Activated naive CD4-positive, alpha-beta T cell treated with anti-CD3 and anti-CD28 coated beads, Interleukin-2, amount 50 U/mL, for 24 hours (primary cell): ENCODE results near the gene PPEF1.
"Not testable (repeated sequence)": the region's sequence is repeated elsewhere in the genome, so short reads cannot be mapped to it uniquely, and the experiment has no call there.

Experiments used
- H3K27ac Mint-ChIP-seq: one replicate; pipeline ENCODE4 v1.8.0; 2021; ENCODE audit warnings: mild to moderate bottlenecking, mixed read lengths
- H3K27me3 Mint-ChIP-seq: one replicate; pipeline ENCODE4 v1.8.0; 2021; ENCODE audit warnings: mixed read lengths
- H3K36me3 Mint-ChIP-seq: one replicate; pipeline ENCODE4 v1.8.0; 2021; ENCODE audit warnings: mixed read lengths
- H3K4me1 Mint-ChIP-seq: one replicate; pipeline ENCODE4 v1.8.0; 2021; ENCODE audit warnings: mixed read lengths
- H3K4me3 Mint-ChIP-seq: one replicate; pipeline ENCODE4 v1.8.0; 2021; ENCODE audit warnings: mild to moderate bottlenecking, mixed read lengths
- H3K9me3 Mint-ChIP-seq: one replicate; pipeline ENCODE4 v1.8.0; 2021; ENCODE audit warnings: mixed read lengths

PPEF1 gene

DNA sequence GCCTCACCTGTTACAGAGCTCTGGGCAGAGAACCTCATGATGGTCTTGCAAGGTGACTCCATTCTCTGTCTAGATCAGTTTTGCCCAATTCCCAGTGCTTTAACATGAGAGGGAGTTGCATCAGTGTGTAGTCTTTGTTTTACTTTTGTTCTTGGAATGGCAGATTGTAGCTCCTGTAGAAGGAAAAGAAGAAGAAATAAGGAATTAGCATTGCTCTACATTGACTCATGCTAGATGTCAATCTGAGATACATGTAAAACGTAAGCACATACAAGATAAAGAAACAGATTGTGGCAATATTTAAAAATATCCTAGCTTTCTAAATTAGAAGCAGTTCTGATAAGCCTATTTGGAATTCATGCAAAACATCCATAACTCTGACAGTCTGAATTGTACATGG lies 16.0 kb upstream of the PPEF1 start:
- H3K36me3 Mint-ChIP-seq: peaks cover 2% of the 10 kb centered on the region
- H3K27me3 Mint-ChIP-seq: no peaks in the 10 kb centered on the region
- H3K9me3 Mint-ChIP-seq: no peaks in the 10 kb centered on the region
- no peak overlapping the region for H3K27ac Mint-ChIP-seq
- H3K4me1 Mint-ChIP-seq: no peaks in the 10 kb centered on the region
- H3K4me3 Mint-ChIP-seq: no peak overlapping the region

- Mint-ChIP-seq H3K36me3 (peaks cover 2% of the 10 kb centered on the region), H3K27ac (no peak overlapping the region), H3K27me3 (no peaks in the 10 kb centered on the region), H3K9me3 (no peaks in the 10 kb centered on the region), H3K4me1 (no peaks in the 10 kb centered on the region), H3K4me3 (no peak overlapping the region)
Observed at GRCh38 chrX:18692541-18692940, 14.9 kb upstream of the PPEF1 start.

DNA sequence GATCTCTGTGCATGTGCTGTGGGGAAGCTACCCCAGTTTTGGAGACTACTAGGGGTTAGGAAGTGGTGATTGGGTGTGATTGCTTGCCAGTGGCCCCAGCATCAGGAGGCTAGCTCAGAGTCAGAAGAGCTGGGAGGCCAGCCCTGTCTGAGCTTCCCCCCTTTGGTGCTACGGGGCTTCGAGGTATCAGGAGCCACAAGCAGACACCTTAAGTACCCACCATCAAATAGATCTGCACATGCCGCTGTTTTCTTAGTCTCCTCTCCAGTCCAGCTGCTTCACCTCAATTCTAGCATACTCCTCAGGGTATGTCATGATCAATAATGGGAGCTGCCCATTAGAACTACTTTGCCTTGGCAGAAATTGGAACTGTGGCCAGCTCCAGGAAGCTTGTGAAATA lies 10.8 kb upstream of the PPEF1 start:
- Mint-ChIP-seq H3K9me3 (no peaks in the 10 kb centered on the region), H3K27ac (no peak overlapping the region), H3K27me3 (no peaks in the 10 kb centered on the region), H3K36me3 (peaks cover 2% of the 10 kb centered on the region), H3K4me3 (no peak overlapping the region), H3K4me1 (no peaks in the 10 kb centered on the region)

GRCh38 chrX:18698737-18699650 lies 8.5 kb upstream of the PPEF1 start:
- Mint-ChIP-seq H3K4me1 (no peaks in the 10 kb centered on the region), H3K36me3 (peaks cover 2% of the 10 kb centered on the region), H3K9me3 (no peaks in the 10 kb centered on the region)

DNA sequence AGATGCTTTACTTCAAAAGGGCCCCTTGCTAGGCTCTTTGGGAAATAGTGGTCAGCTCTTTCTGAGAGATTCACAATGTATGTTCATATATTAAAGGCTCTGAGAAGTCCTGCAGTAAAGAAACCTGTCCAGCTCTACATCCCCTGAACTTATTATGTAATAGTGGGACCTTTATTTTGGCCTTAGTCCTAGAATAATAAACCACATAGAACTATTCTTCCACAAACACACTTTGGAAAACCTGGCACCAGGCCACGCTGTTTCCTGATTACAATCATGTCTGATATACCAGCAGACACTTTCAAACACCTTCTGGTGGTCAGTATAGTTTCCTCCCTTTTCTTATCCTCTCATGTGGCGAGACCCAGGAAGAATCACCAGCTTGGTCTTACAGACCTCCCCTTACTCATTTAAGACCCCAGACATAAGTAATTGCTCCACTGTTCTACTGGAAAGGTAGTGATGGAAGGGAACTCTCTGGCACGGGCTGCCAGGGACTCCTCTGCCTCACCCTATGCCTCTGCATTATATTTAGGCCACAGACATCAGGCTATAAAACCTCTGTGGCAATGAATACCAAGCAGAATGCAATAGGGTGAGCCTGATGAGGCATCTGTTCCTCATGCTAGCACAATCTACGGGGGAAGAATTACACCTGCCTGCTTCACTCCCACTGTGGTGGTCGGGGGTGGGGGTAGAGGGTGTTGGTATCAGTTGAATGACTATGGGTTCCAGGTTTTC lies 5.7 kb upstream of the PPEF1 start:
- Mint-ChIP-seq H3K27ac (no peak overlapping the region), H3K27me3 (no peaks in the 10 kb centered on the region), H3K4me1 (no peaks in the 10 kb centered on the region), H3K36me3 (no peaks in the 10 kb centered on the region), H3K9me3 (no peaks in the 10 kb centered on the region), H3K4me3 (no peak overlapping the region)

More at GRCh38 chrX:18698737-18699650, 8.5 kb upstream of the PPEF1 start:
- Mint-ChIP-seq H3K27me3 (no peaks in the 10 kb centered on the region), H3K4me3 (no peak overlapping the region), H3K27ac (no peak overlapping the region)

DNA sequence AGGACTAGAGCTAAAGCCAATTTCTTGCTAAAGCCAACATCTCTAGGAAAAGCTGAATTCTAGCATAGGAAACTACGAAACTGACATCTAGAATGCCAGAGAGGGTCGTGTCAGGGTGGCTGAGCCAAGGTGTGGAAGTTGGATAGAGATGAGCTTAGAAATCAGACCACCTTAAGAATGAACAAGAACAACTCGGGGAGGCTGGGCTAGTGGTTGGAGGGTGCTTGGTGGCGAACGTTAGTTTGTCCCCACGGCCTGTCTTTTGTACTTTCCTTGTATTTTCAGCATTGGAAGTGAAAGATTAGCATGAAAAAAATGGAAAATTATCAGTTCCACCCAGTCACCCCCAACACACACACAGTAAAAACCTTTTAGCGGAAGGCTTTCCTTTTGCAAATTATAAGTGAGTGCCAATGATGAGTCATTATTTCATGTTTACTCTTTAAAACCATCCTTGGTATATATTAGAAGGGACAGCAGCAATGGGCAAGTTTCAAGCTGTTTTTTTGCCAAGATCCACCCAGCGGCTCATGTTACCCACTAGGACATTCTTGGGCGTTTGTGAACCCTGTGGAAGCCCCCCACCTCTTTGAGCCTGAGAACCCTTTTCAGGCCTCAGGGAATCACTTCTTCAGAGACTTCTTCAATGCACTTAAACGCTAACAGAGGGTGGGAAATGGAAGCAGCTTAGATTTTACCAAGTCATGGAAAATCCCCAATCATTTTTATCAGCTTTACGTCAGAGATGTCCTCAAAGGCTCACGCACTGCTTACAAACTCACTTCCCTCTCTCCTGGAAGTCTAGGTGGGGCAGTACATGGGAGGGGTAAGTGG lies 4.9 kb upstream of the PPEF1 start:
- H3K27ac Mint-ChIP-seq: no peak overlapping the region
- no peaks in the 10 kb centered on the region for H3K27me3 Mint-ChIP-seq
- H3K36me3 Mint-ChIP-seq: no peaks in the 10 kb centered on the region
- H3K4me1 Mint-ChIP-seq: no peaks in the 10 kb centered on the region
- no peak overlapping the region for H3K4me3 Mint-ChIP-seq
- no peaks in the 10 kb centered on the region for H3K9me3 Mint-ChIP-seq

DNA sequence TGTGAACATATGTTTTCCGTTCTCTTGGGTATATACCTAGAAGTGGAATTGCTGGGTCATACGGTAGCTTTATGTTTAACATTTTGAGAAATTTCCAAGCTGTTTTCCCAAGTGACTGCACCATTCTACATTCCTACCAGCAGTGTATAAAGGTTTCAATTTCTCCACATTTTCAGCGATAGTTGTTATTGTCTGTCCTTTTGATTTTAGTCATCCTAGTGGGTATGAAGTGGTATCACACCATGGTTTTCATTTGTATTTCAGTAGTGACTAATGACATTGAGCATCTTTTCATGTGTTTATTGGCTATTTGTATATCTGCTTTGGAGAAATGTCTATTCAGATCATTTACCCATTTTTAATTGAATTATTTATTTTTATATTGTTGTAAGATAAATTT lies 2.4 kb downstream of the PPEF1 start:
- no peak overlapping the region for H3K4me3 Mint-ChIP-seq
- no peaks in the 10 kb centered on the region for H3K27me3 Mint-ChIP-seq
- no peaks in the 10 kb centered on the region for H3K9me3 Mint-ChIP-seq
- no peaks in the 10 kb centered on the region for H3K36me3 Mint-ChIP-seq
- H3K27ac Mint-ChIP-seq: no peak overlapping the region
- no peaks in the 10 kb centered on the region for H3K4me1 Mint-ChIP-seq

- no peaks in the 10 kb centered on the region for H3K4me1 Mint-ChIP-seq
Observed at GRCh38 chrX:18714910-18715309, 7.5 kb downstream of the PPEF1 start.

DNA sequence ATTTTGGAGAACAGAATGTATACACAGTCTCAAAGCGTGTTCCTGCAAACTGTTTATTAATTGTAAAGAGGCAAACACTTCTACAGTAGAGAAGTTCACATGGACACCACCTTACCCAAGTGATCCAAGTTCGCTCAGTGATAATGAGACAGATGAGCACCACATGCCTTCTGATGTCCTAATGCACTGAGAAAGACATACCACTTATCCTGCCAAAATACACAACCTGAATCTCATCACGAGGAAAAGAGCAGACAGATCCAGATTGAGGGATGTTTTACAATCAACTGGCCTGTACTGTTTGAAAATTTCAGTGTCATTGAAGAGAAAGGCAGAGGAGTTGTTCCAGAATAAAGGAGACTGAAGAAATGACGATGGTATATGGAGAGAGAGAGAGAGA lies 12.4 kb downstream of the PPEF1 start:
- Mint-ChIP-seq H3K4me1 (peaks cover 1% of the 10 kb centered on the region), H3K27ac (no peak overlapping the region), H3K27me3 (no peaks in the 10 kb centered on the region), H3K9me3 (no peaks in the 10 kb centered on the region), H3K4me3 (no peak overlapping the region), H3K36me3 (no peaks in the 10 kb centered on the region)

More at GRCh38 chrX:18714910-18715309, 7.5 kb downstream of the PPEF1 start:
- no peak overlapping the region for H3K27ac Mint-ChIP-seq
- no peak overlapping the region for H3K4me3 Mint-ChIP-seq
- H3K9me3 Mint-ChIP-seq: no peaks in the 10 kb centered on the region
- H3K27me3 Mint-ChIP-seq: no peaks in the 10 kb centered on the region
- H3K36me3 Mint-ChIP-seq: no peaks in the 10 kb centered on the region

- Mint-ChIP-seq H3K4me1 (peaks cover 8% of the 10 kb centered on the region), H3K27ac (peak overlapping the region; percentile 41), H3K36me3 (no peaks in the 10 kb centered on the region), H3K9me3 (no peaks in the 10 kb centered on the region), H3K27me3 (no peaks in the 10 kb centered on the region), H3K4me3 (no peak overlapping the region)
Observed at GRCh38 chrX:18721683-18722499, 14.4 kb downstream of the PPEF1 start.

- Mint-ChIP-seq H3K4me3 (no peak overlapping the region), H3K27ac (peak overlapping the region; percentile 41), H3K9me3 (no peaks in the 10 kb centered on the region), H3K27me3 (no peaks in the 10 kb centered on the region), H3K4me1 (peaks cover 8% of the 10 kb centered on the region), H3K36me3 (no peaks in the 10 kb centered on the region)
Observed at GRCh38 chrX:18722500-18723071, 15.1 kb downstream of the PPEF1 start.

- Mint-ChIP-seq H3K4me3 (peak overlapping the region; percentile 64), H3K27ac (no peak overlapping the region), H3K36me3 (no peaks in the 10 kb centered on the region), H3K27me3 (no peaks in the 10 kb centered on the region), H3K4me1 (peaks cover 8% of the 10 kb centered on the region), H3K9me3 (no peaks in the 10 kb centered on the region)
Observed at GRCh38 chrX:18725310-18725943, 18.0 kb downstream of the PPEF1 start.

GRCh38 chrX:18733287-18733686 lies 25.8 kb downstream of the PPEF1 start:
- Mint-ChIP-seq H3K9me3 (no peaks in the 10 kb centered on the region), H3K4me1 (no peaks in the 10 kb centered on the region), H3K4me3 (no peak overlapping the region), H3K27ac (no peak overlapping the region), H3K36me3 (no peaks in the 10 kb centered on the region), H3K27me3 (no peaks in the 10 kb centered on the region)

- H3K9me3 Mint-ChIP-seq, H3K27ac Mint-ChIP-seq, H3K4me1 Mint-ChIP-seq, H3K36me3 Mint-ChIP-seq, H3K27me3 Mint-ChIP-seq, H3K4me3 Mint-ChIP-seq: not testable (repeated sequence)
Observed at GRCh38 chrX:18739609-18740008, 32.2 kb downstream of the PPEF1 start.
